ENCODE data around the gene CAPZB.

GRCh38 chr1:19321071-19321470 is 164.3 kb downstream of the CAPZB start:
- no peak for TF ChIP-seq CTCF (IDR thresholded peaks at IDR 0.05 in 8 of 11, conservative IDR thresholded peaks at IDR 0.05 in 3 of 11)
- TF ChIP-seq POLR2A (IDR thresholded peaks at IDR 0.05) = no peak

All from spleen (tissue), 7 donors.